ENCODE measurements around the gene IFNG-AS1. TPM values are rescaled to one million over a fixed set of nuclear protein-coding genes. Genes with fewer than 3 reads are reported as not detected.
A peak's percentile ranks its signal among the peaks of the same experiment; 100 is the strongest.

The IFNG-AS1 gene
- total and polyA plus RNA-seq, 12 donors = 0.24 TPM; not detected in 11

DNA sequence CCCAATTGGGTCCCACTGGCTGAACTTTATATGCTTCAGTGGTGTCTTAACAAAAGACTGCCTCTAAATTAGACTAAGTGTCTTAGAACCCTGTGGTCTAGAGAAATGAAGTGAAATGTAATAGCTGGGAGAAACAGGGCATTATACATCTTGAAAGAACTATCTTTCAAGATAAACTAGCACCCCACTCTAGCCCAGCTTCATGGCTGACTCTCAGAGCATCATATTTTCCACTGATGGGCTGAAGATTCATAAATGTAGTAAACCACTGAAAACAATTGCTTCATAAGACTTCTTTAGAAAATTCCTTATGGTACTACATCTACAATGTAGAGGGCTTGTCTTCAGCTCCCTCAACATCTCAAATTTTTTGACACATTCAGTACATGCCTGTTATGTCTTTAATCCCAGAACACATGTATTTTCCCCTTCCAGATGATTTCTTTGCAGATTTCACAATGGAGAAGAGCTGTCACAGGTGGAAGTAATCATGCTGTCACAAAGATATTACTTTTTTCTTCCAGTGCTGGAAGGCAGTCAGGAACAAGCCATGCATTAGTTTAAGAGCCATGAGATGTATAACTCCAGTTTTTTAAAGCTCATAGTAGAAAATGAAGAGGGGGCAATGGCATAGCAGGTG is 48.5 kb downstream of the IFNG-AS1 start:
- TF ChIP-seq, protein P1, sequence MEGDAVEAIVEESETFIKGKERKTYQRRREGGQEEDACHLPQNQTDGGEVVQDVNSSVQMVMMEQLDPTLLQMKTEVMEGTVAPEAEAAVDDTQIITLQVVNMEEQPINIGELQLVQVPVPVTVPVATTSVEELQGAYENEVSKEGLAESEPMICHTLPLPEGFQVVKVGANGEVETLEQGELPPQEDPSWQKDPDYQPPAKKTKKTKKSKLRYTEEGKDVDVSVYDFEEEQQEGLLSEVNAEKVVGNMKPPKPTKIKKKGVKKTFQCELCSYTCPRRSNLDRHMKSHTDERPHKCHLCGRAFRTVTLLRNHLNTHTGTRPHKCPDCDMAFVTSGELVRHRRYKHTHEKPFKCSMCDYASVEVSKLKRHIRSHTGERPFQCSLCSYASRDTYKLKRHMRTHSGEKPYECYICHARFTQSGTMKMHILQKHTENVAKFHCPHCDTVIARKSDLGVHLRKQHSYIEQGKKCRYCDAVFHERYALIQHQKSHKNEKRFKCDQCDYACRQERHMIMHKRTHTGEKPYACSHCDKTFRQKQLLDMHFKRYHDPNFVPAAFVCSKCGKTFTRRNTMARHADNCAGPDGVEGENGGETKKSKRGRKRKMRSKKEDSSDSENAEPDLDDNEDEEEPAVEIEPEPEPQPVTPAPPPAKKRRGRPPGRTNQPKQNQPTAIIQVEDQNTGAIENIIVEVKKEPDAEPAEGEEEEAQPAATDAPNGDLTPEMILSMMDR (IDR thresholded peaks at IDR 0.05) = no peak
- TF ChIP-seq POLR2A (IDR thresholded peaks at IDR 0.05) = no peak
- no peak for DNase-seq
- intact Hi-C loops (cut with DNase I) = no loop called here
- Histone ChIP-seq H3K27me3 (no peaks in the 10 kb centered on the region), H3K4me3 (no peak overlapping the region), H3K4me1 (replicated peaks in 1 of 2) (no peaks in the 10 kb centered on the region), H3K36me3 (replicated peaks in 1 of 2) (no peaks in the 10 kb centered on the region), H3K9me3 (replicated peaks in 1 of 3) (no peaks in the 10 kb centered on the region), H3K27ac (no peak overlapping the region)

DNA sequence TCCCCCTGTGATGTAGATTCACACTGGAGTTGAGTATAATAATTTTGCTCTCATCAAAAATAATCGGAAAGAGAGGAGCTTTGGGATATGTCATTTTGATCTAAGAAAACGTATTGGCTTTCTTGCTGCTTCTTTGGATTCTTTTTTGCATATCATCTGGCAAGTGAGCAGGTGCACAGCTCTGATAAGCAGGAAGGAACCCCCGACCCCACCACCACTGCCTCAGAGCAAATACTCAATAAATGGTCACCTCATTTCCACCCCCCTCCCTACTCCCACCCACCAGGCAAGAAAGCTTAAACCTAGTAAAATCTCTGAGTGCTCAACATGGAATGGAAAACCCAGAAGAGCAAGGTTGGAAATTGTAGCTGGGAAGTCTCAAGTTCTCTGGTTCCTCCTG is 49.4 kb downstream of the IFNG-AS1 start:
- 62 to 76% (median 69%) methylated on average over 3 of the region's 3 CpGs for WGBS, 4 donors
- Histone ChIP-seq H3K4me3 (no peak overlapping the region), H3K9me3 (replicated peaks in 1 of 3) (no peaks in the 10 kb centered on the region), H3K27me3 (no peaks in the 10 kb centered on the region), H3K27ac (no peak overlapping the region), H3K36me3 (replicated peaks in 1 of 2) (no peaks in the 10 kb centered on the region), H3K4me1 (replicated peaks in 1 of 2) (no peaks in the 10 kb centered on the region)
- DNase-seq = no peak
- intact Hi-C loops (cut with DNase I) = no loop called here
- no peak for TF ChIP-seq POLR2A (IDR thresholded peaks at IDR 0.05)
- TF ChIP-seq, protein P1 (IDR thresholded peaks at IDR 0.05) = no peak

DNA sequence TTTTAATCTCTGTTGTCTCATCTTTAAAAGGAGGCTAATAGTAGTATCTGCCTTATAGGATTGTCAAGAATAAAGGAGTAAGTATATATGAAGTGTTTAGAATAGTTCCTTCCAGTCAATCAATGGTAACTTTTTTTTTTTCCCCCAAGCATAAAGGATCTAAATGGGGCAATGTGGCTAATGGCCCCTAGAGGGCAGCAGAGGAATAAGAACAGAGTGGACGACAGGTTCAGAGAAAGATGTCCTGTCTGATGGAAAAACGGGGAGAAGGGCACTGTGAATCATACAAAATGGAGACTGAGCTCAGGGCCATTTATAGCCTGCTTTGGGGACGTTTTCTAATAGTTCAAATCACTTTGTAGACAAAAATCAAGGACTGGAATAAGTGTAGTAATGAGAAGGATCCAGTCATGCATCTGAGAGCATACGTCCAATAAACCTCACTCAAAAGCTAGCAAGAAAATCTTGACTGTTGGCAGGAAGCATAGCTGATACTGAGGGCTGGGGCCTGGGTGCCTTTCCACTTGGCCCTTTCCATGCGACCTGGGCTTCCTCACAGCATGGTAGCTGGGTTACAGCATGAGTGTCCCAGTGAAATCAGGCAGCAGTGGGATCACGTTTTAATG is 51.3 kb downstream of the IFNG-AS1 start:
- Histone ChIP-seq H3K36me3 (replicated peaks in 1 of 2) (no peaks in the 10 kb centered on the region), H3K9me3 (replicated peaks in 1 of 3) (no peaks in the 10 kb centered on the region), H3K27me3 (no peaks in the 10 kb centered on the region), H3K4me1 (replicated peaks in 1 of 2) (no peaks in the 10 kb centered on the region), H3K27ac (no peak overlapping the region), H3K4me3 (no peak overlapping the region)
- intact Hi-C loops (cut with DNase I) = no loop called here
- DNase-seq = peak; percentile 62 to 87 (median 77)
- WGBS, 4 donors = 27 to 31% (median 29%) methylated on average over 6 of the region's 6 CpGs
- TF ChIP-seq POLR2A (IDR thresholded peaks at IDR 0.05) = no peak
- TF ChIP-seq, protein P1 (IDR thresholded peaks at IDR 0.05) = peak; percentile 61 to 83 (median 76)

DNA sequence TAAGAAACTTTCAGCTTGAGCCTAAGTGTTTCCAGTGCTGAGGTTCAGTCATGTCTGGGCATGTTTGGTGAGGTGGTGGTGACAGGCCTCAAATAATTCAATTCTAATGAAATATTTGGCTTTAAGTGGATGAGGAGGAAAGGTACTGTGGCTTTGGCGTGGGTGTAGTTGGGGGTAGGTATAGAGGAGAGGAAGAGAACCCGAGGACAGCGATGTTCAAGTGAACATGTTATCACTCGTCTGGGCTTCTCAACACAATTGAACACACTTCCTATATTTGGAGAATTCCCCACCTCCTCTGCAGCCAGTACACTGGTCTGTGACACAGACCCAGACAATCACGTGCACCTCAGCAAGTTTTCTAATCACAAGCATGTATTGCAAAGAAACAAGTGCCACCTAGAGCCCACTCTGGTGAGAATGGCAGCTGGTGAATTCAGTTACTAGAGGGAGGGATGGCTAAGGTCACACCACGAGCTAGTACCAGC is 53.0 kb downstream of the IFNG-AS1 start:
- Histone ChIP-seq H3K4me1 (replicated peaks in 1 of 2) (no peaks in the 10 kb centered on the region), H3K9me3 (replicated peaks in 1 of 3) (no peaks in the 10 kb centered on the region), H3K27me3 (no peaks in the 10 kb centered on the region), H3K27ac (no peak overlapping the region), H3K36me3 (replicated peaks in 1 of 2) (no peaks in the 10 kb centered on the region), H3K4me3 (no peak overlapping the region)
- intact Hi-C loops (cut with DNase I) = no loop called here
- TF ChIP-seq, protein P1 (IDR thresholded peaks at IDR 0.05) = no peak
- TF ChIP-seq POLR2A (IDR thresholded peaks at IDR 0.05) = no peak
- 75 to 83% (median 80%) methylated on average over 6 of the region's 6 CpGs for WGBS, 4 donors
- no peak for DNase-seq
